Neutrophil (primary cell): ENCODE data around the gene RAET1G.
A peak's percentile ranks its signal among the peaks of the same experiment; 100 is the strongest.

ENCODE experiments used
- H3K27ac ChIP-seq: fragments of 200-600 bp; sonication (generic); 2 replicates; pipeline ENCODE4 v1.5.1; 2016; ENCODE audit warnings: mild to moderate bottlenecking, moderate library complexity
- H3K27me3 ChIP-seq: fragments of 200-600 bp; sonication (generic); 2 replicates; pipeline ENCODE4 v1.6.0; 2016; ENCODE audit warnings: mild to moderate bottlenecking
- H3K36me3 ChIP-seq: fragments of 200-600 bp; sonication (generic); 2 replicates; pipeline ENCODE4 v1.5.1; 2017
- H3K4me1 ChIP-seq, 2 experiments: fragments of 200-600 bp in 1 of 2; sonication (generic) in 1 of 2; 1 replicate in 1 of 2; 2 replicates in 1 of 2; pipeline versions ENCODE4 v1.5.1 to v1.6.1; 2013 to 2016; ENCODE audit warnings: low read depth in 1 of 2, low read length in 1 of 2, mild to moderate bottlenecking in 1 of 2, moderate library complexity in 1 of 2; ENCODE audit not compliant: control insufficient read depth in 1 of 2, insufficient read depth in 1 of 2
- H3K4me3 ChIP-seq, 2 experiments: fragments of 200-600 bp in 1 of 2; sonication (generic) in 1 of 2; 1 replicate in 1 of 2; 2 replicates in 1 of 2; pipeline ENCODE4 v1.5.1; 2013 to 2016; ENCODE audit warnings: low read depth in 1 of 2, low read length in 1 of 2, mild to moderate bottlenecking in 1 of 2, moderate library complexity in 1 of 2
- H3K9me3 ChIP-seq: fragments of 200-600 bp; sonication (generic); 2 replicates; pipeline ENCODE4 v1.5.1; 2016
- TF ChIP-seq, protein P1 (sequence below): fragments of 200-600 bp; sonication (generic); IDR thresholded peaks from 2 replicates; pipeline ENCODE4 v1.5.1; 2016; ENCODE audit warnings: antibody characterized with exemption

The RAET1G gene

GRCh38 chr6:149964308-149965193 is 41.6 kb upstream of the RAET1G start:
- H3K27ac ChIP-seq, result no peak overlapping the region
- H3K4me3 ChIP-seq, result peak overlapping the region; percentile 59 to 70
- H3K27me3 ChIP-seq, result peaks cover 100% of the 10 kb centered on the region
- TF ChIP-seq, protein P1, sequence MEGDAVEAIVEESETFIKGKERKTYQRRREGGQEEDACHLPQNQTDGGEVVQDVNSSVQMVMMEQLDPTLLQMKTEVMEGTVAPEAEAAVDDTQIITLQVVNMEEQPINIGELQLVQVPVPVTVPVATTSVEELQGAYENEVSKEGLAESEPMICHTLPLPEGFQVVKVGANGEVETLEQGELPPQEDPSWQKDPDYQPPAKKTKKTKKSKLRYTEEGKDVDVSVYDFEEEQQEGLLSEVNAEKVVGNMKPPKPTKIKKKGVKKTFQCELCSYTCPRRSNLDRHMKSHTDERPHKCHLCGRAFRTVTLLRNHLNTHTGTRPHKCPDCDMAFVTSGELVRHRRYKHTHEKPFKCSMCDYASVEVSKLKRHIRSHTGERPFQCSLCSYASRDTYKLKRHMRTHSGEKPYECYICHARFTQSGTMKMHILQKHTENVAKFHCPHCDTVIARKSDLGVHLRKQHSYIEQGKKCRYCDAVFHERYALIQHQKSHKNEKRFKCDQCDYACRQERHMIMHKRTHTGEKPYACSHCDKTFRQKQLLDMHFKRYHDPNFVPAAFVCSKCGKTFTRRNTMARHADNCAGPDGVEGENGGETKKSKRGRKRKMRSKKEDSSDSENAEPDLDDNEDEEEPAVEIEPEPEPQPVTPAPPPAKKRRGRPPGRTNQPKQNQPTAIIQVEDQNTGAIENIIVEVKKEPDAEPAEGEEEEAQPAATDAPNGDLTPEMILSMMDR, result no peak
- H3K4me1 ChIP-seq, result peaks cover 17 to 21% of the 10 kb centered on the region in 2 experiments
- H3K9me3 ChIP-seq, result no peaks in the 10 kb centered on the region
- H3K36me3 ChIP-seq, result no peaks in the 10 kb centered on the region

GRCh38 chr6:149963462-149964307 is 40.8 kb upstream of the RAET1G start, which contains the start of gene ULBP1:
ULBP1 (plus strand) TSS chr6:149963943; CDS start chr6:149964050, 107 bp downstream.
- H3K27ac ChIP-seq, result no peak within 1 kb of the TSS
- H3K27me3 ChIP-seq, result peaks cover 100% of the 10 kb centered on the region
- H3K36me3 ChIP-seq, result no peaks in the 10 kb centered on the region
- peak within 1 kb of the TSS; percentile 59 to 70 for H3K4me3 ChIP-seq
- H3K9me3 ChIP-seq, result no peaks in the 10 kb centered on the region
- H3K4me1 ChIP-seq, result peaks cover 17 to 21% of the 10 kb centered on the region in 2 experiments
- TF ChIP-seq, protein P1, result no peak

- peak overlapping the region; percentile 59 to 70 for H3K4me3 ChIP-seq
- TF ChIP-seq, protein P1, result no peak
- H3K9me3 ChIP-seq, result no peaks in the 10 kb centered on the region
- H3K27ac ChIP-seq, result no peak overlapping the region
- H3K4me1 ChIP-seq, result peaks cover 17 to 21% of the 10 kb centered on the region in 2 experiments
- H3K36me3 ChIP-seq, result no peaks in the 10 kb centered on the region
- peaks cover 98% of the 10 kb centered on the region for H3K27me3 ChIP-seq
These were observed 40.2 kb upstream of the RAET1G start for GRCh38 chr6:149963212-149963461.

GRCh38 chr6:149962461-149963211 is 39.7 kb upstream of the RAET1G start:
- Histone ChIP-seq H3K36me3 (no peaks in the 10 kb centered on the region), H3K4me3 (peak overlapping the region in 1 of 2 experiments; percentile 59), H3K27ac (no peak overlapping the region), H3K27me3 (peaks cover 98% of the 10 kb centered on the region), H3K4me1 (peaks cover 17 to 21% of the 10 kb centered on the region in 2 experiments), H3K9me3 (no peaks in the 10 kb centered on the region)
- TF ChIP-seq, protein P1, result no peak

- Histone ChIP-seq H3K27ac (no peak overlapping the region), H3K27me3 (peaks cover 98% of the 10 kb centered on the region), H3K4me3 (no peak overlapping the region), H3K4me1 (peaks cover 17 to 21% of the 10 kb centered on the region in 2 experiments), H3K36me3 (no peaks in the 10 kb centered on the region), H3K9me3 (no peaks in the 10 kb centered on the region)
- TF ChIP-seq, protein P1, result no peak
These were observed 39.0 kb upstream of the RAET1G start for GRCh38 chr6:149961728-149962425.
